Amygdala (tissue), 56 donors: ENCODE results near the gene MRPL4.
A peak's percentile ranks its signal among the peaks of the same experiment; 100 is the strongest.

Source experiments
- DNase-seq, 56 donors: peaks; one replicate each; lab custom pipeline; 2025; lab: John Stamatoyannopoulos, UW

Gene MRPL4

GRCh38 chr19:10305139-10305806 lies 53.3 kb downstream of the MRPL4 start:
- DNase-seq: peak in 43 of 56 donors; percentile 2 to 72 (median 36)

- no peak for DNase-seq
Measured at GRCh38 chr19:10306327-10306726, 54.3 kb downstream of the MRPL4 start.

- DNase-seq: no peak
Measured at GRCh38 chr19:10309423-10309822, 57.4 kb downstream of the MRPL4 start, which contains the start of gene ZGLP1. TSS of gene ZGLP1 (minus strand) at chr19:10309815.
